Activated CD4-positive, alpha-beta T cell treated with anti-CD3 and anti-CD28 coated beads, Interleukin-2, Interleukin-4, amounts not matched to agents 100 ng/mL and 50 ng/mL, durations not matched to agents 16 hours and 8 hours (primary cell): ENCODE measurements around the gene ENC1.

ENCODE experiments used
- DNase-seq: peaks from one replicate; pipeline ENCODE4 v3.0.0-alpha.2; 2020; ENCODE audit warnings: low spot score

ENC1 gene

DNA sequence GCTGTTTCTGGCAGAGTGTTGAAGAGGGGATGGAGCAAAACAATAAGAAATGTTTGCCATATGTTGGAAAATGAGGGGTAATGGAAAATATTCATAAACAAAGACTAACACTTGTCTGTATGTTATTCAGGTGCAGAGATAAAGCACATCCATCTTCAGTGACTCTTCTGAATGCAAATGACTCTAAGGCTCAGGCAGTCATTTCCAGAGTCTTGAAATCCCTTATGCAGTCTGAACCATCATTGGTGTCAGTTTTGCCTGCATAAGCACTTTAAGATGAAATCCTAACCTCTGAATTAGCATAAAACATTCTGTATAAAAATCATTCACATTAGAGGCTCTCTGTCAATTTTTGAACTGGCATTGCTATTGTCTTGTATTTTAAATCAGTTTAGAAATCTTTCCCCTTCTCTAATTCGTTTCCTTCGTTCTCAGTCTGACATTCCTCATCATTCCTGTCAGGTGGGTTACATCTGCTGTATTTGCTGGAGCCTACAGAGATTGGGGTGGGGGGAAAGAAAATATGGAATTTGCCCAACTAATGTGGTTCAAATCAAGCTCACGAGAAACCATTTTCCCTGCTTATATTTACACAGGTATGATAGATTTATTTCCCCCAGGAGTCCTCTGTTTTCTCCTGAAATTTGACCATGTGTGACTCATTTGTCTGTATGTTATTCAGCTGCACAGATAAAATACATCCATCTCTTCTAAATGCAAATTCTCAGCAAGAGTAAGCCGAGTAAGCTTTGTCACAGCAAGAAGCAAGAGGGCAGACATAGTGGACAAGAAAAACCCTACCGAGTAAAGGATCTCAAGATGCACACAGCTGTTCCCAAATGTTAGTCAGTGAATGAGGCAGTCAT, 31.6 kb downstream of the ENC1 start:
- DNase-seq: no peak

DNA sequence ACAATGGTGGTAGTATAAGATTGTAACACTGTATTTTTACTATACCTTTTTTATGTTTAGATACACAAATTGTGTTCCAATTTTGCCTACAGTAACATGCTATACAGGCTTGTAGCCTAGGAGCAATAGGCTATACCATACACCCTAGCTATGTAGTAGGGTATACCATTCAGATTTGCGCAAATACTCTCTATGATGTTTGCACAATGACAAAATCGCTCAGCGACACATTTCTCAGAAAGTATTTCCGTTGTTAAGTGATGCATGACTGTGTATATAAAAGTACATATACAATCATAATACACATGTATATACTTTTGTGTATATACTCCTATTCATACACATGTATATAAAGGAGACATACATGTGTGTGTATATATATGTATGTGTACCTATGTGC, 34.8 kb downstream of the ENC1 start:
- DNase-seq: no peak

DNA sequence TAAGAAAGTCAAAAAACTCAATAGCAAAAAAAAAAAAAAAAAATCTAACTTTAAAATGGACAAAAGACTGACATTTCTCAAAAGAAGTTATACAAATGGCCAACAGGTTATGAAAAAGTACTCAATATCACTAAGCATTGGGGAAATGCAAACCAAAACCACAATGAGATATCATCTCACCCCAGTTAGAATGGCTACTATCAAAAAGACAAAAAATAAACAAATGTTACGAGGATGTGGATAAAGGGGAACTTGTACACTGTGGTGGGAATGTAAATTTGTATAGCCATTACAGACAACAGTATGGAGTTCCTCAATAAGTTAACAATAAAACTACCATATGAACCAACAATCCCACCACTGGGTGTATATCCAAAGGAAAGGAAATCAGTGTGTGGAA, 37.2 kb downstream of the ENC1 start:
- DNase-seq: no peak

DNA sequence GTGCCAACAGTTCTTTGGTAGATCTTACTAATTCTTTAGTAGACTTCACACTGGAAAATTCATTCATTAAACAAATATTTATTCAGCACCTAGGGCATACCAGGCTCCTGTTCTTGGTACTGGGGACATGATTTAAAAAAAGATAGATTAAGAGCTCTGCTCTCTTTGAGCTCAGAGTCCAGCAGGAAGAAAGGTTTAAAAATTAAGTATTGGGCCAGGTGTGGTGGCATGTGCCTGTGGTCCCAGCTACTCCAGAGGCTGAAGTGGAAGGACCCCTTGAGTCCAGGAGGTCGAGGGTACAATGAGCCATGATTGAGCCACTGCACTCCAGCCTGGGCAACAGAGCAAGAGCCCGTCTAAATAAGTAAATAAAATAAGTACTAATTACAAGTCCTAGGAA, 41.4 kb downstream of the ENC1 start:
- DNase-seq: no peak

DNA sequence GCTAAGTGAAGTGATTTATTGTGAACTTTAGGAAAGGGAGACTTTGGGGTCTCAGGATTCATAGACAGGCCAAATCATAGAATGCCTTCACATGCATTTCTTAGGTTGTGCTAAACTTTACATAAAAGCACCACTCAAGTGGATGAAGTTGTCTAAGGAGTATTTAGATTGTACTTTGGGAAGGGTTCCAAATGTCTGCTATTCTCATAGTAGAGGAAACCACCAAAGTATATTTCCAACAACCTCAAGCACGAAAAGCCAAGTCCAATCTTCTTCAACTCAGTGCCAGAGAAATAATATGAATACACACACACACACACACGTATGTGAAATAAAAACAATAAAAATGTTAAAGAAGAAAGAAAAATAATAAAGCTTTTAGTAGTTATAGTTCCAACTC, 41.8 kb downstream of the ENC1 start:
- no peak for DNase-seq

DNA sequence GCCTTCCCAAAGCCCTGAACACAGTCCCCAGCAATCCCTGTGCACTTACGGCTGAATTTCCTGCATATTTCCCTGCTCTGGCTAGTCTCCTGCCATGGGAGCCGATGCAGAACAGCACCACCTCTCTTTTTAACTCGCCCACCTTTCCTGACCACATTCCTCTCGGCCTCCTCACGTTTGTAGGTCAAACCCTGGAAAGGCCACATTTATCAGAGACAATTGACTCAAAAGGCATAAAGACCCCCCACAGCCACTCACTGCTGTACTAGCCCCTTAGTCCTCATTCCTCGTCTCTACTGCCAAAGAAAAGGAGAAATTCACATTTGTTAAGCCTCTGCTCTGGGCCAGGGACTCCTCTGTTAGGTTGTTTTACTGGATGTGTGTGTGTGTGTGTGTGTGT, 43.6 kb downstream of the ENC1 start:
- no peak for DNase-seq

DNA sequence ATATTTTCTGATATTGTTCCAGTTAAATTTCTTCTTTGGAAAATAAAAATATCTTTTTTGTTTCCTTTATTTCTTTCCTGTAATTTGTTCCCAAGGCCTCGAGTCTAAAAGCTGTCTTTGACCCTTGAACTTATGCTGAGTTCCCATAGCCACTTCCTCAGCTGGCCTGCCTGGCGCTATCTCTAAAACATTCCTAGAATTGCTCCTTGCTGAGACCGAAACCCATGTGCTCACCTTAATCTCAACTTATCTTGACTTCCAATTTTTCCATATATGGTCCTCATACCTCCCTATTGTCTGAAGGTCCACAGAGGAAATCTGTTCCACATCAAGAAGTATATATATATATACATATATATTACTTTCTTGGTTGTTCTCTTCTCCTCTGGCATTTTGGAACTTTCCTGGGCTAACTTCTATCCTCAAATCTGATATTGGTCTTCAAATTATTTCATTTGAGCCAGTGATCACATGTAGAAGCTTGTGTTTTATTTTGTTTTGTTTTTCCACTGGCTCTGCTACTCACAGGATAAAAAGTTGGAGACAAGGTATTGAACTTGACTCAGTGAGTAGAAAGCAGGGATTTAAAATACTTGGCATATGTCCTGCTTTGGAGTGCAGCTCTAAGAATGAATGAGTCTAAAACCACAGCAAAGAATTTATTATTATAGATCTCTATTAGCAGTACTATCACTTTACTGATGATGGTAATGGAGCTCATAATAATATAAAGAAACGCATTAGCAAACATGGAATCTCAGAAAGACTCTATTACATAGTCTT, 45.2 kb downstream of the ENC1 start:
- no peak for DNase-seq

DNA sequence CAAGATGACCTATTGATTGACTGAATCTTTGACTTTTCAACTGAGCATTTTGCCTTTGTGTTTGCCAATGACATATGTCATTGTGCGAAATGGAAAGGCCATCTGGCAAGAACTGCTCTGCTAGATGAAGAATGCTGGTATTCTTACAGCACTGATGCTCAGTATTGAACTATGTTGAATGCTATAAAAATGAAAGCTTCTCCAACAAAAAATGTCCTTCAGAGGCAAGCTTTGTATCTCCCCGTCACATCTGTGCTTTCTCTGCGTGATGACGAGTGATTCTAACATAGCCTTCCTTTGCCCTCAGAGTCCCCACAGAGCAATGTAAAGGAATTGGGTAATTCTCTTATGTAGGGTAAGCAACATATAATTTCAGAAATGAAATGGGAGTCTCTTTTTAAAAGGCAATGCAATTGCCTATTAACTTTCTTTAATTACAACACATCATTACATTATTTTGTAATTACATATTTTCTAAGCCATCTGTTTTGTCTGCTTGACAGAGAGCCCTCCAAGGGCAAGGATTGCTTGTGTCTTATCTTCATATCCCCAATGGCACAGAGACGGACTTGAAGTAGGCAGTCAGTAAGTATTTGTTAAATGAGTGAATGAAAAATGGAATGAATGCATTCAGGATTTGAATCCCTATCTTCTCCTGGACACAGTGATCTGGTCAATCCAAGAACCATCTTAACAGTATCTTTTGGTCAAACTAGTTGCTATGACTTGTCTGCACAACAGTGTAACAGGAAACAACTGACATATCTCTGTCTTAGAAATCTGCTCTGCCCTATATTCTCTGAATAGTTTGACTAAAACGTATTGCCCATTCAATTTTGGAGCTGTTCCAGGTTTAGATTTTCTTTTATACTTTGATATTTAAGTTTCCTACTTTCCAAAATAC, 46.1 kb downstream of the ENC1 start:
- no peak for DNase-seq

DNA sequence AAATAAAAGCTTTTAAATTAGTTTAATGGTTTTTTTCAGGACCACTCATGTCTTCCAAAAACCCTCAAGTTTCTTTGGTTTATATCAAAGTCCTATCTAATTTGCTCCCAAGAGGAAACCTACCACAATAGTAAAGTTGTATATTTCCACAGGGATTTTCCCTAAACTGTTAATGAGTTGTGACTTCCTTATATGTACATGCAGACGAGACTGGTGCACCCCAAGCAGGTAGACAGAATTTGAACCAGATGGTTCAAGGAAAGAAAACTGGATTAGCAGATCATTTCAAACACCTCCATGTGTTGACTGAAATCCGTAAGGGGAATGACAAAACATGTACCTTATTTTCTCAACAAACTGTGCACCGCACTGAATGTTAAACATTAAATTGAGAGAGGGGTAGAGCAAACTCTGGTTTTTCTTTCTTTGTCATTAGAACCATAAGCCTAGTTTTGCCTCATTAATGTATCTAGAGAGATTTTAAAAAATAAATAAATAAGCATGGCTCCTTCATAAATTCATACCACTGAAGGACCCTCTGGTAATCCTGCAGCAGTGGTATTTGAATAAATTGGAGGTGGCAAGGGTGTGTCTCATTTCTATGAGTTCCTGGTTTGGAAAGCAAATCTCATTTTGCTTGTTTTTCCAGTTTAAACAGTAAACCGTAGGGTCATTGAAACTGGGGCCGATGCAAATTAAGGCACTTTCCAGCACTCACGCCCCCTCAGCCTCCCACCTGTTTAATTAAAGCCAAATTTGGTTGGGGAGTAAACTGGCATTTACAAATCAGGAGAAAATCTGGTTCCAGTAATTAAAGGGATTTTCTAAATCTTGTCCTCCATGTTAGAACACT, 51.1 kb downstream of the ENC1 start:
- no peak for DNase-seq

DNA sequence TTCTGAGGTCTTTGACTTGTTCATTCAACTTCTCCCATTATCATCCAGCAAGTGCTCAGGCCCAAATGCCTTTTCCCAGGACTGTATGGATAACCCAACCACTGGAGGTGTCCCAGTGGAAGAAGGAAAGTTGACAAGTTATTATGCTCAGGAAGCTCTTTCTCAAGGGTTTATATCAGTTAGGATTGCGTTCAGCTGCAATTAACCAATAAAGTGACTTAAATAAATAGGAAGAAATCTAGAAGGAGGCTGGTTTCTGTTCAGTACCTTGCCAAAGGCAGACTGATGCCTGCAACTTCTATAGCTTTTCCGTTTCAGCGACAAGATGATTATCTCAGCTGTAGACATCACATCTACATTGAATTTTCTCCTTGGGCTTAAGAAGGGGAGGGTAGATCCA, 52.1 kb downstream of the ENC1 start:
- DNase-seq: no peak

DNA sequence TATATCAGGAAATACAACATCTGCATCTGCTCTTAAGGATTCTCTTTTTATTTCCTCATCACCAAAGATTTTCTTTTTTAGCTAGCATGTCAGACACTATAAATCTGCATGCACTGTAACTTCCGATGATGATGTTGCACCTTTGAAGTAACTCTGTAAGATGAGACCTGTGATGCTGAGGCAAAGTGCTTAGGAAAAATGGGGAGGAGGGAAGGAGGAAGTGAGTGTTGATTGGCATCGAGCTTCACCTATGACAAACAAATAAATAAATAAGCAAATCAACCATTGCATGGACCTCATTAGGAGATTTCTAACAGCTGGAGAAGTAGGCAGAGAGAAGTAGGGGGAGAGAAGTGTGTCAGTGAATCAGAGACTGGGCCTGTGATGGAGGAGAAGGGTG, 52.6 kb downstream of the ENC1 start:
- DNase-seq: no peak

DNA sequence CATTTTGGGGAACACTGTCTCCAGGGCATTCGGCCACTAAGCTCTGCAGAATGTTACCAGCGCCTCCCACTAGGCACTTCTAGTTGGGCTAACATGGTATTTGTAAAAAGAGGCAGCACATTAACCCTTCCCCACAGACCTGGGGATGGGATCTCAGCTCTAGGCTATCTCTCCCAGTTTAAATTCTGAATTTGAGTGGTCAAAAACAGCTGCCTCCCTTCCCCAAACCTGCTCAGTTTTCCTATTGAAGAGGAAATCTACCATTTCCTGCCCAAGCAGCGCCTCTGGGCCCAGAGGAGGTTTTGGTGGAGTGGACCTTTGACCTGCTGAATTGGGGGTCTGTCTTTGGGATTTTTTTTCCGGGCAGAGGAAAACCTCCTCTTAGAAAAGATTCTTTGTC, 53.2 kb downstream of the ENC1 start:
- no peak for DNase-seq

DNA sequence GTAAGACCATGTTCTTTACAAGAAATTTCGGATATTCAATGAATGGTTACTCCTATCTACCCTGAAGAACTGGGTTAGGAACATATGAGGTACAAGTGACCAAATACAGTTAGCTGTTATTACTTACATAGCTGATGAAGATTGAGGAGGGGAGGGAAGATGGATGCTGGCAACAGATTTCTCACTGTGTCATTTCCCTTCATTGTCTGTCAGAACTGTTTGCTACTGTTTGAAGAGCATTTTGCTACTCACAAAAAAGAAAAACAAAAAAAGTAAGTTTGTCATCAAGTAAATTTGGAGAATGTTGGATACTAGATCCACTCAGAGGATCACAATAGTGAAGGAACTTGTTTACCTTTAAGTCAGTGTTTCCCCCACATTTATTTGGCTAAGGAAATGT, 53.7 kb downstream of the ENC1 start:
- DNase-seq: no peak

DNA sequence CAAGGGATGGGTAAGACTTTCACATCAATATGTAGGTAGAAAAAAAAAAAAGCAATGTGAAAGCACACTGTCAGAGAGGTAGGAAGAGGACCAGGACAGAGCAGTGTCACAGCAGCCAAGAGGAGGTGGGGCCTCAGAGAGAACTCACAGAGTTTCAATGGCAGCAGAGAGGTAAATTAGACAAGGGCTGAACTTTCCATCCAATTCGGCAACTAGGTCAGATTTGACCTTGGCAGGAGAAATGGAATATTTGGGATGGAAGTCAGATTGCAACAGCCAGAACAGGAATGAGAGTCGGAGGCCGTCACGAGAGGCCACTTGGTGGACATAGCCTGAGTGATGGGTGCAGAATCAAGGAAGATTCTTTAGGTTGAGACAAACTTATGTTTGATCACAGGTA, 57.7 kb downstream of the ENC1 start:
- DNase-seq: no peak

DNA sequence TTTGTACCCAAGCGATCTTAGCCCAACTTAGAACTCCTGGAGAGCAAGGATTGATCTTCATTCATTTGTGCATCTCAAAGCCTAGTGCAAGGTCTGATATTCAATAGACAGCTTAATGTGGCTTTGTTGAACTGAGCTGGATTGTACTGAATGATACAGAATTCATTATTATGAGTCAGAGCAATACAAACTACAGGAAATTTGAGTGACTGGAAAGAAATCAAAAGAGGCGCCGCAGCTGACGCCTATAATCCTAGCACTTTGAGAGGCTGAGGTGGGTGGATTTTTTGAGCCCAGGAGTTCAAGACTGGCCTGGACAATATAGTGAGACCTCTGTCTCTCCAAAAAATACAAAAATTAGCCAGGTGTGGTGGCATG, 58.6 kb downstream of the ENC1 start:
- peak; percentile 24 for DNase-seq

DNA sequence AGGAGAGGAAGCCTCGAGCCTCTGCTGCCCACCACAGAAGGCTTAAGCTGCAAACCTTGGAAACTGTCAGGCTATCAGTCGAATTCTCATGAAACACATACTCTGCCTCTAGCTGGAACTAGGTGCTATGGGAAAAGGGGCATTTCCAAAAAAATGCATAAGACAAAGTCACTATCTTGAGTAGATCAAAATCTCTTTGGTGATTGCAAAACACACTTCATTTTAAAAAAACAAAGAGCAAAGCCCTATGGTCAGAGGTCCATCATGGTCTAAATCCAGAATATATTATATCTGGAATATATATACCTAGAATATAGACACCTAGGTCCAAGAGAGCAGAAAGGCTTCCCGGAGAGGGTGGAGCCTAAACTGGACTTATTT, 59.8 kb downstream of the ENC1 start:
- no peak for DNase-seq

DNA sequence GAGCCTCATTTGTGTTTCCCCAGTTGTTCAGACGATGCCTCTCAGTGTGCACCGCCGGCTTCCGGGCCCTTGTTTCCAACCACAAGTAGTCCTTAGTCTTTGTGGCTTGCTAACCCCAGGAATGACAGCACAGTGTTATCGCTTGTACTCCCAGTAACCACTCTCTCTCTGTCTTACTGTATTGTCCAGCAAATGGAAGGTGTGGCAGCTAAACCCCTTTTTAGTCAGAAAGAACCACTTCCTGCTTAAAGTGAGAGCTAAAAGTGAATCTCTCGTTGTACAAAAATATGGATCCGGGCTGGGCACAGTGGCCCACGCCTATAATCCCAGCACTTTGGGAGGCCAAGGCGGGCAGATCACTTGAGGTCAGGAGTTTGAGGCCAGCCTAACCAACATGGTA, 61.3 kb downstream of the ENC1 start:
- DNase-seq: peak; percentile 96

DNA sequence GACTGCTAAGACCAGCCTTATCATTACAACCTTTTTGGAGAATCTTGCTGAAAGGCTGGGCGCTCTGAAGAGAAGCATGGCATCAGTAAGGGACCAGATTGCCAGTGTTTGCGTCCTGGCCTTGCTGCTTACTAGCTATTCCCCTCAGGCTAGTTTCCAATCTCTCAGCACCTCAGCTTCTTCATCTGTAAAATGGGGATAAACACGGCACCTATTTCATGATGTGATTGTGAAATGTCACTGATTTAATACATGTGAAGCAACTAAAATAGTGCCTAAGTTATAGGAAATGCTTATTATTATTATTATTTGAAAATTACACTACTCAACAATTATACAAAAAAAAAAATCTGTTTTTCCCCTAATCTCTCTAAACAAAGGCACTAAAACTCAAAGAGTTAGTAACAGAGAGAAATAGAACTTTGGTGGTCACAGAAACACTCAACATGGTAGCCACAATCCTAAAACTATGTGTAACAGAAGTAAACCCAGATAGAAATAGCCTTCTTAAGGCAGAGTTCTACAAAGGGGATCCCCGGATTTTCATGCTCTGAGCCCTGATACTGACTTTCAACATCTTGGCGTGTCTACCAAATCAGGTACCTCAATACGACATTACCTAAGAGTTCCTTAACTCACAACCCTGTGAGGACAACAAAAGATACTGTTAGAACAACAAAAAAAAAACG, 62.0 kb downstream of the ENC1 start:
- DNase-seq: peak; percentile 38
